PC-9 (cell line): ENCODE data around the gene FHAD1. TPM values are rescaled to one million over a fixed set of nuclear protein-coding genes. Genes with fewer than 3 reads are reported as not detected.

ENCODE experiments used
- BruUV-seq: library from RNA; stranded (reverse); fragments of 400-500 nt; replicated peaks from 2 replicates; lab custom pipeline; 2021; lab: Mats Ljungman, UMichigan
- CTCF ChIA-PET: fragments of 300-600 bp; sonication (Branson Sonifier 250); formaldehyde crosslinking; loops from one replicate; lab custom pipeline; 2022; ENCODE audit warnings: antibody characterized with exemption; lab: Charles Lee
- POLR2A ChIA-PET: fragments of 300-600 bp; sonication (Branson Sonifier 250); formaldehyde crosslinking; loops from one replicate; lab custom pipeline; 2022; ENCODE audit warnings: antibody characterized with exemption; ENCODE audit not compliant: unreplicated experiment; lab: Charles Lee
- DNase-seq, 2 experiments: peaks; one replicate each; pipeline versions ENCODE4 v3.0.0 to v3.0.0-alpha.2; 2015 to 2022; ENCODE audit warnings: mixed read lengths in 1 of 2
- H2AFZ ChIP-seq: fragments of 200-600 bp; sonication (generic); 2 replicates; pipeline ENCODE4 v1.8.1; 2017; ENCODE audit warnings: antibody characterized with exemption
- H3F3A ChIP-seq: fragments of 200-600 bp; sonication (generic); 2 replicates; pipeline ENCODE4 v1.8.1; 2017; ENCODE audit warnings: antibody characterized with exemption, mild to moderate bottlenecking, low read depth; ENCODE audit not compliant: insufficient read depth
- H3K27ac ChIP-seq: fragments of 200-600 bp; sonication (generic); 2 replicates; pipeline ENCODE4 v1.6.1; 2016; ENCODE audit warnings: mixed run types
- H3K27me3 ChIP-seq: fragments of 200-600 bp; sonication (generic); 2 replicates; pipeline ENCODE4 v1.6.1; 2016; ENCODE audit warnings: low read depth, mixed run types; ENCODE audit not compliant: insufficient read depth
- H3K36me3 ChIP-seq: fragments of 200-600 bp; sonication (generic); 2 replicates; pipeline ENCODE4 v1.6.1; 2016; ENCODE audit warnings: low read depth, mixed run types
- H3K4me1 ChIP-seq: fragments of 200-600 bp; sonication (generic); replicated peaks from 2 replicates; pipeline ENCODE4 v1.6.1; 2016; ENCODE audit warnings: mixed run types; ENCODE audit not compliant: insufficient read depth
- H3K4me2 ChIP-seq: fragments of 200-600 bp; sonication (generic); 2 replicates; pipeline ENCODE4 v1.6.1; 2017; ENCODE audit warnings: mixed run types
- H3K4me3 ChIP-seq: fragments of 200-600 bp; sonication (generic); 2 replicates; pipeline ENCODE4 v1.6.1; 2016; ENCODE audit warnings: mixed run types
- H3K79me2 ChIP-seq: fragments of 200-600 bp; sonication (generic); 2 replicates; pipeline ENCODE4 v1.6.1; 2017; ENCODE audit warnings: low read depth, mixed run types
- H3K9me2 ChIP-seq: fragments of 200-600 bp; sonication (generic); 2 replicates; pipeline ENCODE4 v1.8.1; 2017; ENCODE audit warnings: mild to moderate bottlenecking; ENCODE audit not compliant: insufficient read depth
- H3K9me3 ChIP-seq: fragments of 200-600 bp; sonication (generic); 2 replicates; pipeline ENCODE4 v1.8.1; 2016; ENCODE audit warnings: low read depth; ENCODE audit not compliant: insufficient read depth
- H4K20me1 ChIP-seq: fragments of 200-600 bp; sonication (generic); 2 replicates; pipeline ENCODE4 v1.8.1; 2017; ENCODE audit not compliant: insufficient read depth
- CTCF ChIP-seq: fragments of 200-600 bp; sonication (generic); conservative IDR thresholded peaks from 2 replicates; pipeline ENCODE4 v1.6.1; 2017; ENCODE audit warnings: mixed run types, antibody characterized with exemption, mild to moderate bottlenecking, moderate library complexity
- EZH2 ChIP-seq: fragments of 200-600 bp; sonication (generic); IDR thresholded peaks from 2 replicates; pipeline ENCODE4 v1.8.0; 2017; ENCODE audit warnings: antibody characterized with exemption, low read depth
- intact Hi-C: fragments of 100-400 bp; cut with micrococcal nuclease; formaldehyde crosslinking; loops from one replicate; pipeline ENCODE4 v1.10.0; 2022; ENCODE audit not compliant: unreplicated experiment
- total RNA-seq: library from RNA; stranded (reverse); gene quantifications from 2 replicates; pipeline ENCODE4 v1.2.3, GENCODE V29; 2021

FHAD1 gene
- total RNA-seq, 1 experiment from 2014 or later: 6.9 TPM

- H3K4me2 ChIP-seq: no peak overlapping the region
- no peaks in the 10 kb centered on the region for H3K9me2 ChIP-seq
- H3F3A ChIP-seq: peaks cover 7% of the 10 kb centered on the region; the same call in 1 of the 2 replicates
- H3K4me1 ChIP-seq: peaks cover 8% of the 10 kb centered on the region
- intact Hi-C loops: no loop called here
- no peak overlapping the region for H3K4me3 ChIP-seq
- H3K36me3 ChIP-seq: no peaks in the 10 kb centered on the region
- ChIA-PET CTCF (interaction anchor here (0.6 kb wide), 1 partner anchor 150 kb away, joined by 5 read pairs; no protein-coding TSS in a partner anchor), POLR2A (interaction anchor here (0.5 kb wide), 1 partner anchor 724 kb away, joined by 7 read pairs; no protein-coding TSS in a partner anchor)
- H2AFZ ChIP-seq: no peak overlapping the region
- no TSS peak for BruUV-seq
- TF ChIP-seq EZH2 (no peak), CTCF (no peak)
- no peak overlapping the region for H3K27ac ChIP-seq
- no peak for DNase-seq
- H3K27me3 ChIP-seq: no peaks in the 10 kb centered on the region
- no peaks in the 10 kb centered on the region for H3K9me3 ChIP-seq
- no peaks in the 10 kb centered on the region for H3K79me2 ChIP-seq
- H4K20me1 ChIP-seq: no peaks in the 10 kb centered on the region
Measured at GRCh38 chr1:15279576-15280230, 32.7 kb downstream of the FHAD1 start.

GRCh38 chr1:15280416-15280815, 33.4 kb downstream of the FHAD1 start:
- no peaks in the 10 kb centered on the region for H4K20me1 ChIP-seq

DNA sequence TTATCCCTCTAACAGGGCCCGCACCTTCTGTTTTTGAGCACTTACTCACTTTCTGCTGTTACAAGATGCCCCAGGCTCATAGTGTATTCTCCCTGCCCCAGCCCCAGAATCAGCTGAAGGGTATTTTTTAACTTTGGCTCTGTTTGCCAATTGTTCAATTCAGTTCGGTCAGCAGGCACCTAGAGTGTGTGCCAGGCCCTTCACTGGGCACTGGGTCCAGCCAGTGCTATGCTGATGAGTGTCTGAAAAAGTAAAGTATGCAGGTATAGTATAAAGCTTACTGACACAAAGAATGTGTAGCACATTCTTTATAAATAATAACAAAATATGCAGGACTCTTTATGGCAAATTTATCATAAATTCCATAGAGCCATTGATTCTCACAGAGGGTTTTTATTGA, 35.0 kb downstream of the FHAD1 start:
- H3K79me2 ChIP-seq: no peaks in the 10 kb centered on the region
- no peaks in the 10 kb centered on the region for H3K9me3 ChIP-seq
- intact Hi-C loops: no loop called here
- H3K4me1 ChIP-seq: peaks cover 9% of the 10 kb centered on the region
- TF ChIP-seq EZH2 (no peak), CTCF (no peak)
- no peaks in the 10 kb centered on the region for H3K9me2 ChIP-seq
- H4K20me1 ChIP-seq: no peaks in the 10 kb centered on the region
- H3K36me3 ChIP-seq: no peaks in the 10 kb centered on the region
- ChIA-PET CTCF (interaction anchor here (0.6 kb wide), 1 partner anchor 132 kb away, joined by 5 read pairs; no protein-coding TSS in a partner anchor), POLR2A (interaction anchor here (0.7 kb wide), 1 partner anchor 498 kb away, joined by 5 read pairs; no protein-coding TSS in a partner anchor)
- H3F3A ChIP-seq: peaks cover 15% of the 10 kb centered on the region; the same call in 1 of the 2 replicates
- BruUV-seq: no TSS peak
- no peaks in the 10 kb centered on the region for H3K27me3 ChIP-seq
- no peak overlapping the region for H2AFZ ChIP-seq
- no peak overlapping the region for H3K4me3 ChIP-seq
- H3K4me2 ChIP-seq: no peak overlapping the region
- no peak for DNase-seq
- H3K27ac ChIP-seq: no peak overlapping the region

More at GRCh38 chr1:15280416-15280815, 33.4 kb downstream of the FHAD1 start:
- Histone ChIP-seq H3K27me3 (no peaks in the 10 kb centered on the region), H3F3A (peaks cover 11% of the 10 kb centered on the region; the same call in 1 of the 2 replicates), H2AFZ (no peak overlapping the region), H3K9me3 (no peaks in the 10 kb centered on the region), H3K79me2 (no peaks in the 10 kb centered on the region), H3K36me3 (no peaks in the 10 kb centered on the region), H3K4me2 (no peak overlapping the region), H3K4me3 (no peak overlapping the region), H3K4me1 (peaks cover 9% of the 10 kb centered on the region), H3K9me2 (no peaks in the 10 kb centered on the region), H3K27ac (no peak overlapping the region)
- CTCF ChIA-PET: no interaction called here
- intact Hi-C loops: no loop called here
- TF ChIP-seq CTCF (no peak), EZH2 (no peak)
- POLR2A ChIA-PET: interaction anchor here (0.5 kb wide), 1 partner anchor 725 kb away, joined by 7 read pairs; no protein-coding TSS in a partner anchor
- no TSS peak for BruUV-seq
- DNase-seq: no peak
